HG02588 (cell line): ENCODE data around the gene COPS8.

Experiments used
- ATAC-seq: cut with Tn5 transposase; IDR thresholded peaks from one replicate; pipeline ENCODE4 v1.9.1; 2021; ENCODE audit warnings: mild to moderate bottlenecking, moderate library complexity; ENCODE audit not compliant: unreplicated experiment

The COPS8 gene

DNA sequence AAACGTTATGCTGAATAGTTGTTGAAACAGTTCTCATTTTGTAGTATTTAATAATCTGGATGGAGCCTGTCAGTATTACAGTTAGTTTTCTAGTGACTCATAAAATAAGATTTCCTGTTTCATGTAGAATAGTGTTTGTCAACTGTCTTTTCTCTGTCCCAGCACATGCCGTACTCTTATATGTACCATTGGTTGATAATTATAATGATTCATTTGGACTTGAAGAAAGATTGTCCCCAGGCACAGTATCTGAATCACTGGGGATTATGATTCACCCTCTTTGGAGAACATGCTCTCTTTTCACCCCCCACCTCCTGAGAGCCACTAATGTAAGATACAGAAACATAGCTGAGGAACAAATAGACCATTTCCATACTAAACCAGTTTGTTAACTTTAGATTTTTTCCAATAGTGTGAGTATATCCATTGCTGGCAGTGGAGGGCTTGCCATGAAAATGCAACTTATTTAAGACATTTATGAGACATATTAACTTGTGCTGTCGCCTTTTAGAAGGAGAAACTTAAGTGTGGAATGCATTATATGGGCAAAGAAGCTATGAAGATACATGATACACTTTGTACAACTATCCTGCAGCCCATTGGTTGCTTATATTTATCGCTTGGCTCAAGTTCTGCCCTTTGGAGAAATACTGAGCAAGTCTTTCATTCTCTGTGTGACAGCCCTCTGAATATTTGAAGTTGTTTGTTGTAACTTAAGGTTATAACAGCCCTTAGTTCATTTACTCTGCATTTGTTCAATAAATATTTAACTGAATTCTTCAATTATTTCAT, 12.4 kb downstream of the COPS8 start:
- ATAC-seq = no peak

DNA sequence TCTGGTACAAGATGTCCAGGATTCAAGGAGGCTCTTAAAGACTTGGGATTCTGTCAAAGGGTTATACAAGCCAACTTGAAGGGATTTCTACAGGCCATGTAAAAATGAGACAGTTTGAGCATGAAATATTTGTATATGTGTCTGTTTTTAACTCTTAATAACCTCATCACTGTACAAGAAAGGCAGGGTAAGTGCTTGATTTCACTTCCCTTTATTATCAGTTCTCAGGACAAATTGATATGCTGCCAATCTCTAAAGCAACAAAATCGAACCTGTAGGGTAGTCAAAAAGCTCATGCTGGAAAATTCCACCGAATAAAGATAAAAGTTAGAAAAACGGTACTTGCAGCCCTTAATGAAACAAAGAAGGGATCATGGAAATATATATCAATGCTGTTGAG, 14.1 kb downstream of the COPS8 start:
- ATAC-seq = no peak

DNA sequence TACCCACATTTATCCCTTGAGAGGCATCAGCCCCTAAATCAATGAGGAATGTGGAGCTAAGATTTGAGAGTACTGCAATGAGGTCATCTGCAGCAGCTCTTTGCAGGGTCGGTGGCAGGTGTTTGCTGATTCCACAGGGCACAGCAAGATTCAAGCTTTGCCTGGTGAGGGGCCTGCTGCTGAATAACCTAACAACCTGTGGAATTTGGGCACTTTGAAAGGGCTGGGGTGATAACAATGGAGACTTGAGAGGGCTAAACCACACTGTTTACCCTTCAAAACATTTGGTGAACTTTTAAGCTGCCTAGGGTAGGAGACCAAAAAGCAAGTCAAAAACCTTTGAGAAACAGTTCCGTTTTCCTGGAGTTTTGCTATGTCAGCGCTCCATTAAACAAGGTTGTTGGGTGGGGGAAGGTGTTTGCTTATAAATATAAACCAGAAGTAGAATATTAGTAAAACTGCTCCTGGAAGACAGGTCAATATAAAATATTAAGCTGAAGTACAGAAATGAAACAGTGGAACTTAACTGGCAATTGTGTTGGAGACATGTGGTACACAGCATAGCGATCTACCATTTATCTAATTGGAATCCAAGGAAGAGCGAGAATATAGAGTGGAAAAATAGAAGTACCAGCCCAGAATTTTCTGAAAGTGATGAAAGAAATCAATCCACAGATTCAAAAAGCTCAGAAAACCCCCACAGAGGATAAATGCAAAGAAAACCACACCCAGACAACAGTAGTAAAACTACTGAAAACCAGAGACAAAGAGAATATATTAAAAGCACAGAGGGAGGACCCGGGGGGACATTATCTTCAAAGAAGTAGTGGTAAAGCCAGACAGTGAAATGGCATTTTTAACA, 15.7 kb downstream of the COPS8 start:
- no peak for ATAC-seq

DNA sequence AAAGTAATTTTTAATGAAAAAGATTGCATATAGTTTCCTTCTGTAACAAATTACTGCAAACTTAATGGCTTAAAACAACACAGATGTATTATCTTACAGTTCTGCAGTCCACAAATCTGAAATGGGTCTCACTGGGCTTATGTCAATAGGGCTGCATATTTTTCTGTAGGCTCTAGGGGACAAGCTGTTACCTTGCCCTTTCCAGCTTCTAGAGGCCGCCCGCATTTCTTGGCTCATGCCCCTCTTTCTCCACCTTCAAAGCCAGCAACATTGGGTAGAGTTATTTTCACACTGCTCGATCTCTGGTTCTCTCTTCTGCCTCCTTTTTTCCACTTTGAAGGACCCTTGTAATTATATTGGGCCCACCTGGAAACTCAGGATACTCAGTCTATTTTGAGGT, 16.7 kb downstream of the COPS8 start:
- no peak for ATAC-seq

DNA sequence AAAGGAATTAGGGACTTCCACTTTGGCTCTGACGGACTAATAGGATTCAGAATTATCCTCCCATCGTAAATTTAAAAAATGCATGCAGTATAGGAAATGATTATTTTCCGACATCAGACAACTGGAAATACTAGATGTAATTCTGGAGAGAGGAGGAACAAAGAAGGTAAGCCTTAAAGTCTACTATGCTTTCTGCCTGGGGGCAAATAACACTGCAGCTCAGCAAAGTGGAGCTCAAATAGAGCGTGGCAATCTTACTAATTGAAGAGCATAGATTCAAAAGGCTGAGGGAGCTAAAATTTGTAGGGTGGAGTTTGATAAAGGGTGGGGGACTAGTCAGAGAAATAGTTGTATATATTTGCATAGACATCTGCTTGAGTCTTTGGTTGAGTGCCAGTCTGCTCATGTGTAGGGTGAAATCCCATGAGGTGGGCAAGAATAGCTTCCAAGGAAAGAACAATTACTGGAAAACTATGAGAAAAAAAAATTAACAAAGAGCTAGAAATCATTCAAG, 23.8 kb downstream of the COPS8 start:
- no peak for ATAC-seq

DNA sequence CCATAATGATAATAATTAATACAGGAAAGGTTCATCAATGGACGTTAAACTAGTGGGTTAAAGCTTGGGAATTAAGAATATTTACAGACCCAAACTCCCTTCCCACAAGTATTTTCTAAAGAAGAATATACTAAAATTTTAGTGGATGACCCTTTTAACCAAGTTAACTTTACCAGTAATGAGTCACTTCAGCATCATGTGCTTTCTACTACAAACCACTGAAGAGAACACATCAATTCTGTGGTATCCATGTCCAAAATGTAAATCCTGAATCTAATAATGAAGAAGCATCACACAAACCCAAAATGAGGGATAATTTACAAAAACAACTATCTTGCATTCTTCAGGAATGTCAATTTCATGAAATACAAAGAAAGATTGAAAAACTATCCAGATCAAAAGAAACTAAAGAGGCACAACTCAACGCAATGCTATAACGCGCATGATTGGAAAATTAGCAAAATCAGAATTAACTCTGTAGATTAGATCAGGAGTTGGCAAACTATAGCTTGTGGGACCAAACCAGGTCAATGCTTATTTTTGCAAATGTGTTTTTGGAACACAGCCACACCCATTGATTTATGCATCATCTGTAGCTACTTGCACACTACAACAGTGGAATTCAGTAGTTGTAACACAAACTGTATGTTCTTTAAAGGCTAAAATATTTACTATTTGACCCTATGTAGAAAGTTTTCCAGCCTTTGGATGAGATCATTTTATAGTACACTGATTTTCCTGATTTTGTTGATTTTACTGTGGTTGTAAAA, 27.5 kb downstream of the COPS8 start:
- no peak for ATAC-seq

DNA sequence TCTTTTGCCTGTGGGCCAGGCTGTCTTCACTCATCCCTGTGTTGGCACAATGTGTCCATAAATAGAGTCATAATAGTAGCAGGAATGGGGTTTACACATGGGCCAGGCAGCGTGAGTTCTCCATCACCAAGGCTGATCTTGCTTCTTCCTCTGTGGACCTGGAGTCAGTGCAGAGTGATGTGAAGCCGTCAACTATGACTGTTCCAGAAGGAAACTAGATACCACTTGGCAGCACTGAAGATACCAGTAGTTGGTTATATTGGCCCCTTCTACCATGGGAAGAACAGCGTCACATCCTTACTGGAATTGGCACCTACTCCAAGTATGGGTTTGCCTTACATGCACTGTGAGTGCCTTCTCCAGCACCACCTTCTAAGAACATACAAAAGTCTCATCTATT, 30.2 kb downstream of the COPS8 start:
- ATAC-seq = no peak

DNA sequence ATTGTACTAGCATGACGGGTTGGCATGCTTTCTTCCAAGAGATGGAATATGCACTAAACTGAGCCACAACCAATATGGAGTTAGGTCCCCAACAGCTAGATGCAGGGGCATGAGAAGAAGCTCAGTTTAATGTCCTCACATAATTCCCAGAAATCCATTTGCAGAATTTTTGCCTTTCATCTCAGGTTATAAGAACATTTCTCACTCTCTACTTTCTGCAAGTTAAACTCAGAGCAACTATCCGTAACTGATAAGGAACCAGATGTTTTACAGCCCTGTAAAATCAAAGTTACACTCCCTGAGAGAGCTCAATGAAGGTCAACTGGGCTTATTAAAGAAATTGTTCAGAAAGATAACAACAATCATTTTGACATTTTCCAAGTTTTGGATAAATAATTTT, 30.7 kb downstream of the COPS8 start:
- no peak for ATAC-seq

DNA sequence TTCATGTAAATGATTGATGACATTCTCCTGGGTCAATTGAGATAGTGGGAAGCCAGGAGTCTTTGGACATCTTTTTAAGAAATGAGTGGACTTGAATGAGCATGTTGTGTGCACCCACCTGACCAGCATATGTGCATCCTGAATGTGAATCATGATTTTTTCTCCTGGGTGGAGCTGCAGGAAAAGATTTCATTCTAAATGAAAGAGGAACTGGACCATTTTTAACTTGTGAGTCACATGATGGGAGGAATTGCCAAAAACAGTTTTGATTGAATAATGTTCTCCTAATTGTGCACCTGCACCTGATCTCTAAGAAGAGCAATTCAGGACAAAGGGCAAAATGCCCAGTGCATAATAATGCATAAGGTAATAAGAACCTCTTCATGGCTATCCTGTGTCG, 32.3 kb downstream of the COPS8 start:
- ATAC-seq = no peak

DNA sequence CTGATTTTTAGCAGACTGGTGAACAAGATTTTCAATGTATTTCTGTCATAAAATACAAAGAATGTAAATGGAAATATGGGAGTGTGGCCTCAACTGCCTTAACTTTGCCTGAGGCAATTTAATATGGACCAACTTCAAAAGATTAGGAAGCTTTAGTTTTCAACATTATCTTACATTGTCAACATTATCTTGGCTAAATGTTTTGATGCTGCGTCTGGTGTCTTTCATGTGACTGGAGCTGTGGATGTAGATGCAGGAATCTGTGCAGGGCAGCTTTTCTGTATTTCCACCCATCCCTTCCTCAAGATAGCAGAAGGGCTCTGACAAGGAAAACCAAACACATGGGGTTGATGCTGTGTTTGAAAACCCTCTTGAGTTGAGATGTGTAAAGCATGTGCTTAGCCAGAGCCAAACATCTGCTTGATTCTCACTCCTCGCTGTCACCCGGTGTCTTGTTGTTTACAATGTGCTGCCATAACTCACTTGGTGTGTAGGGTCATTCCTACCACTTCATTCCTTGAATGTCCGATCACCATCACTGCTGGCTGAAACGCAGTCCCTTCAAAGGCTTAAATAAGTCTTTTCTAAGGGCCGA, 33.0 kb downstream of the COPS8 start:
- no peak for ATAC-seq

DNA sequence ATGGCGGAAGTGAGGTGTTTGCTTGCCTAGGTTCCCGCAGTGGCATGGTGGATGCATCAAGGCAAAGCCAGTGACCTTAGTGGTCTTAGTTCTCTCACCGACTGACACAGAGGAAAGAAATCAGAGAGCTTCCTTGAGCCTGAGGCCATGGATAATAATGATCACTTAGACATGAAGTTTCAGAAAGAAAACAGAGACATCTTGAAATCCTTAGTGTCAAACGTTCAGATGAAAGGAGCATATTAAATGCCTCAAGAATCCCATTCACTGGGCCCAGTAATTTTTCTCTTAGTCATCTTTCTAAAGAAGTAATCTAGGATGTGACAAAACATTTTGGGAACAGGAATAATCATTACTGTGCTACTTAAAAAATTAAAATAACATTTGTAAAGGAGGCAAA, 35.2 kb downstream of the COPS8 start:
- ATAC-seq = no peak

DNA sequence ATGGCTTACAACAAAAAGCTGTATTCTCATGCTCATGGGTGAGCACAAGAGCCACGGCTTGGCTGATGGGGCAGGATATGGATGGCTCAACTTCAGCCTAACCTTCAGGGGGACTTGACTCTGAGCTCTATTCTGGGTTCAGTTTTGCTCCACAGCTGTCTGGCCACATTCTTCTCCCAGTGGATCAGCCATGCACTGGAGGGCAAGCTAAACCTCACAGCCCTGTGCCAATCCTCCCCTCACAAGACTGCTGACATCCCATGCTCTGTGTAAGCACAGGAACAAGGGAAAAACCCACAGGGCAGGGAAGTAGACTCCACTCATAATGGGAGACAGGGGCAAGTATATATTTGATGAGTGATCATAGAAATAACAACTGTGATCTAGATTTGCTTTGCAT, 35.6 kb downstream of the COPS8 start:
- no peak for ATAC-seq

DNA sequence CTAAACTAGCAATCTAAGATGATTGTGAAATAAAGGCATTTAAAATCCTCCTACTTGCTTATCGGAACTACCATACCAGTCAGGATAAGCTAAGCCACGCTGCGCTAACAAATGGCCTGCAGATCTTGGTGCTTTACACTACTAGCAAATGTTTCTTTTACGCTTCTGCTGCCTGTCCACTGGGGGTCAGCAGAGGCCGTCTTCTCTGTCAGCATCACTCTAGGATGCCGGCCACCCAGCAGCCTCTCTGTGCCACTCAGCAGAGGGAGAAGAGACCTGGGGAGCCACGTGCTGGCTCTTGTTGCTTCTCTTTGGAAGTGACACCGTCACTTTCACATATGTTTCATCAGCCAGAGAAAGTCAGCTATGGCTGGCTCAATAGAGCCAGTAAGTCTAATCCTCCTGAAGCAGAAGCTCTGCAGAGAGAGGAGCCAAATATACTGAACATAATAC, 36.6 kb downstream of the COPS8 start:
- ATAC-seq = no peak

DNA sequence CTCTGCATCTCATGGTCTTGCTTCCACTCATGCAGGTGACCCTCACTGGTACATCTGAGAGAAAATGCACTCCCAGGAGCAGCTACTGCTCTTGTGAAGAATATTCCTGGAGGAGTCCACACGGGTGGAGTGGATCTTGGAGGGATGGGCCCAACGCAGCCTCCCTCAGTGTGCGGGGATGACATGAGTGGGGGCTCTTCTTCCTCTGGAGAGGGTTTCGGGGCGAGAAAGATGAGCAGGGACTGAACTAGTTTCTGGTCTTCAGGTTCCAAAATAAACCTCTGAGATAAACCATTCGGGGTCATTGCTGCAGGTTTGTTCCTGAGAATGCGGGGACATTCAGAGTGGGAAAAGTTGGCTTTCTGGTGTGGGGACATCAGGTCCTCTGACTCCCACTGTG, 39.1 kb downstream of the COPS8 start:
- ATAC-seq = no peak

DNA sequence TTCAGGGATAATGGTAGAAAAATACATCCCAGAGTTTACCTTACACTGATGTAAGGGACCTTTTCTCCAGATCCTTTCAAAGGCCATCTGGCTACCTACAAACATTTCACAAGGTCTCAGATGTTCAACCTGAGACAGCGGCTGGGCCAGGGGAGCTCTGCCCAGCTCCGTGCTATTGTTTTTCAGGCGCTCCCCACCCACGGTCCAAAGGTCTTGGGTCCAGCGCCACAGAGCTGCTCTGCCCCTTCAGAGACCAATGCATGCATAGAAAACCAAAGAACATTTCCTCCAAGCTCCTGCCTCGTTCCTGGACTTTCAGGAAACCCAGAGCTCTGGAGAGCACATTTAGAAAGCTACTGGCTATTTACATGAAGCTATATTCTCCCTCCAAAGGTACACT, 40.3 kb downstream of the COPS8 start:
- no peak for ATAC-seq

DNA sequence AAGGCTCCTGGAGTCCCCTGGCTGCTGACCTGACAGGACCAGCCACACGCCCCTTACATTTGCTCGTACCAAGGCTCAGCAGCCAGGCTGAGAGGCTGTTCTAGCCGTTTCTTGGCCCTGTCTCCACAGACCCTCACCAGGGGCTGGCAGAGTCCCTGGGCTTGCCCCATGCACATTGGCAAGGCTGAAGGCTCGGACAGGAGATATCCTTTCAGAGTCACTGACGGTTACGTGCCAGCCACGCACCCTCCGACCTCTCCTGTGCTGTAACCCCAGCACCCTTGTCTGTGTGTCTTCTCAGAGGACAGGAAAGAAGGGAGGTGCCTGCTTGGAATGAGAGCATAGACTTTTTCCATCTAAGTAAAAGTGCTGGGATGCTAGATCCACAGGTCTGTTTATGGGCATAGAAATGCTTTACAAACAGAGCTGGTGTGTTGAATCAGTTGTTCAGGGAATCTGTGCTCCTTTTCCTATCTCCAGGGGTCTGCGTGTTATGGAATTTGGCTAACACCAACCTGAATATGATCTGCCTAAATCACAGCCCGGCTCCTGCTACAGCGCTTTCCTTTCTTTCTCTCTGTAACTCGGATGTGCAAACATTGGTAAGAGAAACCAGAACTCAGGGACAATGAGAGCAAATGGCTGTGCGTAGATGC, 41.0 kb downstream of the COPS8 start:
- ATAC-seq = no peak

DNA sequence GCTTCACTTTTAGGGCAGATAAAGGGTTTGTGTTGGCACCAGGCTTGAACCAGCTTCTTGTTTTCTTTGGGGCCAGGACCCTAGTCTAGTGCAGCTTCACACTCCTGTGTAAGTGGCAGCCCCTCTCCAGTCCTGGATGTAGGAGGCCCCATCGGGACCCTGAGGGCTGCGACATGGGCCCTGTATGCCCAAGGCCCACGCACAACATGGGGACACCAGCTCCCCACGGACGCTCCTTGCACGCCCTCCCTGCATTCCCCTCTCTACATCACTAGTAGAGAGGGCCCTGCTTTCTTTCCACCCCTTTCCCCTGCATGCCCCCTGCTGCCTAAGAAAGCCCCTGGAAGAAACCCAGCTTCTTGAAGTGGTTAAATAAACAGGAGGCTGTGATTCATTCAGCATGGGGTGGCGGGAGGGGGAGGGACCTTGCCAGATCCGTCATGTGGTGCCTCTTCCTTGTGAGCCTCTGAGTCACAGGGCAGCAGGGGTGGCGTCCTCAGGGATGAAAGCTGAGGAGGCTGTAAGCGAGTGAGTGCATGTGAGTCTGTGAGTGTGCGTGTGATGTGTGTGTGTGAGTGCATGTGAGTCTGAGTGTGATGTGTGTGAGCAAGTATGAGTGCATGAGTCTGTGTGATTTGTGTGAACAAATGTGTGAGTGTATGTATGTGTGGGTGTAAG, 42.5 kb downstream of the COPS8 start:
- no peak for ATAC-seq

DNA sequence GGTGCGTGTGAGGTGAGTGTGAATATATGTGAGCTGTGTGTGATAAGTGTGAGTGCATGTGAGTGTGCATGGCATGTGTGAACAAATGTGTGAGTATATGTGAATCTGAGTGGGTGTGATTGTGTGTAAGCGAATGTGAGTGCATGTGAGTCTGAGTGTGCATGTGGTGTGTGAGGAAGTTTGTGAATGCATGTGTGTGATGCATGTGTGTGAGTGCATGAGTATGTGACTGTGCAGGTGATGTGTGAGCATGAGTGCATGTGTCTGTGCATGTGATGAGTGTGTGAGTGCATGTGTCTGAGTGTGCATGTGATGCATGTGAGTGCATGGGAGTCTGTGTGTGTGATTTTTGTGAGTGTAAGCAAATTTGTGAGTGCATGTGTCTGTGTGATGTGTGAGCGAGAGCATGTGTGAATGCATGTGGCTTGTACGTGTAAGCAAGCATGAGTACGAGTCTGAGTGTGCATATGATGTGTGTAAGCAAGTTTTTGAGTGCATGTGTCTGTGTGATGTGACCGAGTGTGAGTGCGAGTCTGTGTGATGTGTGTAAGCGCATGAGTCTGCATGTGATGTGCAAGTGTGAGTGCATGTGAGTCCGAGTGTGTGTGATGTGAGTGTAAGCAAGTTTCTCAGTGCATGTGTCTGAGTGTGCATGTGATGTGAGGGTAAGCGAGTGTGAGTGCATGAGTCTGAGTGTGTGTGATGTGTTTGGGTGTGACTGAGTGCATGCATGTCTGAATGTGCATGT, 43.3 kb downstream of the COPS8 start:
- ATAC-seq = no peak

DNA sequence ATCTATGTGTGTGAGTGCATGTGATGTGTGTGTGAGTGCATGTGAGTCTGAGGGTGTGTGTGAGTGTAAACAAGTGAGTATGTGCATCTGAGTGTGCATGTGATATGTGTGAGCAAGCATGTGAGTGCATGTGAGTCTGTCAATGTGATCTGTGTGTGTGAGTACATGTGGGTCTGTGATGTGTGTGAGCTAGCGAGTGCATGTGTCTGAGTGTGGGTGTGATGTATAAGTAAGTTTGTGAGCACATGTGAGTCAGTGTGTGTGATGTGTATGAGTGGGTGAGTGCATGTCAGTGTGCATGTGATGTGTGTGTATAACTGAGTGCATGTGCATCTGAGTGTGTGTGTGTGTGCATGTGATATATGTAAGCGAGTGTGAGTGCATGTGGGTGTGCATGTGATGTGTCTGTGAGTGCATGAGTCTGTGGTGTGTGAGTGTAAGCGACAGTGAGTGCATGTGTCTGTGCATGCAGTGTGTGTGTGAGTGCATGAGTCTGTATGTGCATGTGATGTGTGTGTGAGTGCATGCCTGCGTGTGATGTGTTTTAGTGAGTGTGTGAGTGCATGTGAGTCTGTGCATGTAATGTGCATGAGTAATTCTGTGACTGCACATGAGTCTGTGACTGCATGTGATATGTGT, 44.1 kb downstream of the COPS8 start:
- ATAC-seq = no peak
